Measurements from ENCODE around the gene TAS2R38. TPM values are rescaled to one million over a fixed set of nuclear protein-coding genes. Genes with fewer than 3 reads are reported as not detected.

The TAS2R38 gene
- polyA plus RNA-seq: not detected in 2 replicates

DNA sequence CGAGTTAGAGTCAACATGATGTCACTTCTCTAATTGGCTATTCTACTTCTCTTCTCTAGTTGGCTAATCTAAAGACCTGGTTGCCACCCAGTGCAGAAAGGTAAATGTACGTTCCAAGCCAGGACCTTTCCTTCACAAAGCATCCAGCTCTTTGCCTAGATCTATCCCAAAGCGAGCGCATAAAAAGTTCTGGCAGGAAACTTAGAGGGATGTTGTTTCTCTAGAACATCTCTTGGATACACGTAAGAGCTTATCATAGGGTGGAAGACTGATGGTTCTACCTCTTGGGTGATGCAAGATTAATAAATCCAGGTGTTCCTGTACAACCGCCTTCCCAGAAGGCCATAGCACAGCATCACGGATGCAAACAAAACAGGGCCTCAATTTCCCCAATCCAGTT lies at the start of gene TAS2R38:
Gene TAS2R38 (minus strand): TSS at position 101 of the 400 bp plus-strand sequence. CDS start 84 bp downstream, at position 17.

GRCh38 chr7:141946796-141947195 lies 26.8 kb downstream of the TAS2R38 start, which contains the start of gene CLEC5A:
Gene CLEC5A (minus strand): TSS chr7:141946974. CDS start chr7:141946292, 682 bp downstream.

Other genes starting within 250 kb of the TAS2R38 start
- gene SSBP1, start 235.4 kb downstream of the TAS2R38 start, polyA plus RNA-seq: 408 and 438 TPM in 2 replicates
- gene TAS2R3, start 209.7 kb downstream of the TAS2R38 start, polyA plus RNA-seq: not detected in 2 replicates
- gene TAS2R4, start 197.1 kb downstream of the TAS2R38 start, polyA plus RNA-seq: 1.1 TPM in 1 of 2 replicates, not detected in the other
- not detected in 2 replicates for gene TAS2R5, start 183.6 kb downstream of the TAS2R38 start, polyA plus RNA-seq
- 0.39 and 1.6 TPM in 2 replicates for gene PRSS37, start 132.3 kb downstream of the TAS2R38 start, polyA plus RNA-seq
- gene OR9A4, start 57.4 kb downstream of the TAS2R38 start, polyA plus RNA-seq: not detected in 2 replicates
- gene CLEC5A, start 26.8 kb downstream of the TAS2R38 start, polyA plus RNA-seq: not detected in 2 replicates
- gene MGAM, start 22.1 kb upstream of the TAS2R38 start, polyA plus RNA-seq: 0.04 TPM in 1 of 2 replicates, not detected in the other
- gene MGAM2, start 137.9 kb upstream of the TAS2R38 start, polyA plus RNA-seq: not detected in 2 replicates

All from Purkinje cell (primary cell).